SU-DHL-6 (cell line): ENCODE results near the gene VAV3.

ENCODE experiments used
- H2AFZ ChIP-seq: fragments of 200-600 bp; sonication (generic); 2 replicates; pipeline ENCODE4 v1.6.1; 2014; ENCODE audit warnings: low read depth, mild to moderate bottlenecking, moderate library complexity, mixed read lengths, antibody characterized with exemption, low read length; ENCODE audit not compliant: severe bottlenecking
- H3F3A ChIP-seq: fragments of 200-600 bp; shearing (Covaris generic); 2 replicates; pipeline ENCODE4 v1.6.0; 2016; ENCODE audit warnings: antibody characterized with exemption, mild to moderate bottlenecking; ENCODE audit not compliant: insufficient read depth
- H3K27ac ChIP-seq: fragments of 200-600 bp; sonication (generic); 2 replicates; pipeline ENCODE4 v1.5.1; 2016; ENCODE audit warnings: low read depth, mild to moderate bottlenecking, low read length, moderate library complexity, mixed read lengths
- H3K27me3 ChIP-seq: fragments of 200-600 bp; sonication (generic), shearing (Covaris generic); 2 replicates; pipeline ENCODE4 v1.6.0; 2014; ENCODE audit warnings: mild to moderate bottlenecking, low read length
- H3K36me3 ChIP-seq: fragments of 200-600 bp; sonication (generic); 2 replicates; pipeline ENCODE4 v1.6.1; 2014; ENCODE audit warnings: mild to moderate bottlenecking, low read length, mixed read lengths
- H3K4me2 ChIP-seq: fragments of 300-600, 200-600 bp; shearing (Covaris generic), sonication (generic); 2 replicates; pipeline ENCODE4 v1.6.0; 2014; ENCODE audit warnings: low read length, low read depth, mild to moderate bottlenecking; ENCODE audit not compliant: poor library complexity, severe bottlenecking
- H3K4me3 ChIP-seq: fragments of 200-600 bp; sonication (generic); 2 replicates; pipeline ENCODE4 v1.5.1; 2014; ENCODE audit warnings: antibody characterized with exemption, low read length, mild to moderate bottlenecking, mixed read lengths; ENCODE audit not compliant: insufficient read depth, poor library complexity, severe bottlenecking
- H3K79me2 ChIP-seq: fragments of 200-600 bp; sonication (generic); 2 replicates; pipeline ENCODE4 v1.6.1; 2014; ENCODE audit warnings: mild to moderate bottlenecking, low read length, moderate library complexity; ENCODE audit not compliant: insufficient read depth
- H3K9ac ChIP-seq: fragments of 200-600 bp; sonication (generic); 2 replicates; pipeline ENCODE4 v1.7.0; 2014; ENCODE audit warnings: mild to moderate bottlenecking, low read length
- H3K9me2 ChIP-seq: fragments of 200-600 bp; sonication (generic); replicated peaks from 2 replicates; pipeline ENCODE4 v1.6.1; 2014; ENCODE audit warnings: low read length; ENCODE audit not compliant: insufficient read depth
- H3K9me3 ChIP-seq: fragments of 200-600 bp; sonication (generic); 2 replicates; pipeline ENCODE4 v1.6.1; 2014; ENCODE audit warnings: low read length, mixed read lengths; ENCODE audit not compliant: insufficient read depth
- H4K20me1 ChIP-seq: fragments of 200-600 bp; sonication (generic); 2 replicates; pipeline ENCODE4 v1.6.1; 2014; ENCODE audit warnings: low read depth, mild to moderate bottlenecking, antibody characterized with exemption, low read length, moderate library complexity, mixed read lengths
- EZH2phosphoT487 ChIP-seq: fragments of 200-600 bp; sonication (generic), shearing (Covaris generic); conservative IDR thresholded peaks from 2 replicates; pipeline ENCODE4 v1.6.1; 2018; ENCODE audit warnings: mild to moderate bottlenecking, antibody characterized with exemption, low read length, moderate library complexity, mixed read lengths
- TF ChIP-seq, protein P1 (sequence below): fragments of 200-600 bp; sonication (generic); IDR thresholded peaks from one replicate; pipeline ENCODE4 v1.5.1; 2017; ENCODE audit warnings: antibody characterized with exemption, mild to moderate bottlenecking, low read length, moderate library complexity; ENCODE audit not compliant: insufficient read depth, poor library complexity, severe bottlenecking

The VAV3 gene

DNA sequence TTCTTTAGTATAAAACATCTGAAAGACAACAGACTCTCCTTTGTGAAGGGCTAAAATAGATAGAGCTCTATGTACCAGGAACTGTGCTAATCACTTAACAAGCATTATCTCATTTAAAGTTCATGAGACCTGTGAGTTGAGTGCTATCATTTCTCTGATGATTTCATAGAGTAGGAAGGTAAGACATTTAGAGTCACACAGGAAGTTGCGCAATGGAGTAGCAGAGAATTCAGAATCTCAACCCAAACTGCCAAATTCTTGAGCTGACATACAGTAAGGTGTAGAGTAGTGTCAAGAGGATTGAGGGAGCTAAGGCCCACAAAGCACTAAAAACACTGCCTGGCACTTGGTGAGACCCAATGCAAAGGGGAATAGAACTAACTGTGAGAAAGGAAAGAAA lies 439.8 kb downstream of the VAV3 start:
- no peaks in the 10 kb centered on the region for H3K9me2 ChIP-seq
- H3K9me3 ChIP-seq, result no peaks in the 10 kb centered on the region
- no peaks in the 10 kb centered on the region for H3F3A ChIP-seq
- no peak overlapping the region for H3K4me2 ChIP-seq
- no peak overlapping the region for H3K27ac ChIP-seq
- TF ChIP-seq, protein P1, sequence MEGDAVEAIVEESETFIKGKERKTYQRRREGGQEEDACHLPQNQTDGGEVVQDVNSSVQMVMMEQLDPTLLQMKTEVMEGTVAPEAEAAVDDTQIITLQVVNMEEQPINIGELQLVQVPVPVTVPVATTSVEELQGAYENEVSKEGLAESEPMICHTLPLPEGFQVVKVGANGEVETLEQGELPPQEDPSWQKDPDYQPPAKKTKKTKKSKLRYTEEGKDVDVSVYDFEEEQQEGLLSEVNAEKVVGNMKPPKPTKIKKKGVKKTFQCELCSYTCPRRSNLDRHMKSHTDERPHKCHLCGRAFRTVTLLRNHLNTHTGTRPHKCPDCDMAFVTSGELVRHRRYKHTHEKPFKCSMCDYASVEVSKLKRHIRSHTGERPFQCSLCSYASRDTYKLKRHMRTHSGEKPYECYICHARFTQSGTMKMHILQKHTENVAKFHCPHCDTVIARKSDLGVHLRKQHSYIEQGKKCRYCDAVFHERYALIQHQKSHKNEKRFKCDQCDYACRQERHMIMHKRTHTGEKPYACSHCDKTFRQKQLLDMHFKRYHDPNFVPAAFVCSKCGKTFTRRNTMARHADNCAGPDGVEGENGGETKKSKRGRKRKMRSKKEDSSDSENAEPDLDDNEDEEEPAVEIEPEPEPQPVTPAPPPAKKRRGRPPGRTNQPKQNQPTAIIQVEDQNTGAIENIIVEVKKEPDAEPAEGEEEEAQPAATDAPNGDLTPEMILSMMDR, result no peak
- no peak for TF ChIP-seq EZH2phosphoT487
- H3K4me3 ChIP-seq, result no peak overlapping the region
- H3K79me2 ChIP-seq, result no peaks in the 10 kb centered on the region
- H3K27me3 ChIP-seq, result no peaks in the 10 kb centered on the region
- H2AFZ ChIP-seq, result no peak overlapping the region
- no peak overlapping the region for H3K9ac ChIP-seq
- H3K36me3 ChIP-seq, result no peaks in the 10 kb centered on the region
- no peaks in the 10 kb centered on the region for H4K20me1 ChIP-seq

DNA sequence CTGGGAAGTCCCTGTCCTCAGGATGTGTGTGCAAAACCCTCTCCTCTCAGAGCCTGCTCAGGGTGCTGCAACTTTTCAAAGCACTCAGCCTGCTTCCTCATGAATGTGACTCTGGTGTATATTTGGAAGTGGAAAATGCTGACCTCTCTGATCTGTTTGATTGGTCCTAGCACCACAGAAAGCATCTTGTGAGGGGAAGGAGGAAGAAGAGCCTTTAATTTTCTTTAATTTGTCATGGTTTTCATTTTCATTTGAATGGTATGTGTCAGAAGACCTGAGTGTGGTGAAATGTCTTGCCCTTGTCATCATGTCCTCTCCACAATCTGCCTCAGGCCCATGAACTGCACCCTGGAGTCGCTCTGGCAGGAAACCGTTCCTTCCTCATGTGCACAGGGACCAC lies 440.7 kb downstream of the VAV3 start:
- Histone ChIP-seq H3K9me2 (no peaks in the 10 kb centered on the region), H3K4me2 (no peak overlapping the region), H3K9me3 (no peaks in the 10 kb centered on the region), H2AFZ (no peak overlapping the region), H3K79me2 (no peaks in the 10 kb centered on the region), H3K36me3 (no peaks in the 10 kb centered on the region), H3K9ac (no peak overlapping the region), H4K20me1 (no peaks in the 10 kb centered on the region), H3F3A (no peaks in the 10 kb centered on the region), H3K27me3 (no peaks in the 10 kb centered on the region), H3K4me3 (no peak overlapping the region), H3K27ac (no peak overlapping the region)
- TF ChIP-seq, protein P1, result no peak
- no peak for TF ChIP-seq EZH2phosphoT487

DNA sequence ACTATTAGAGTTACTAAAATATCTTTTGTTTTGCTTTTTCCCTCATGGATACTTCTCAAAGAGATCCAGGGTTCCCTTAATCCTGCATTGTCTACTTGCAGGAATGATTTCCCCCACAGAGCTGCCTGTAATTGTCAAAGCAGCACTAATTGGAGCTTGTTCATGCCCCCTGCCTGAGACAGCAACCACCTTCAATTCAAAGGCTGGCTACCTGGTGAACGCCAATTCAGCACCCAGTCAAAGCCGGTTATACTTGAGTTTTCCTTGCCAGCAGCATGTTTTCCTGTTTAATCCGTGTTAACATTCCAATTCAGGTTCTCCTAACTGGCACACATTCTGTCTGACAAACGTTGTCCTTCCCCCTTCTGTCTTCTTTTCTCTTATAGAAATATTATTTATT lies 441.2 kb downstream of the VAV3 start:
- Histone ChIP-seq H3F3A (no peaks in the 10 kb centered on the region), H3K4me3 (no peak overlapping the region), H4K20me1 (no peaks in the 10 kb centered on the region), H3K27me3 (no peaks in the 10 kb centered on the region), H3K79me2 (no peaks in the 10 kb centered on the region), H3K9me3 (no peaks in the 10 kb centered on the region), H3K27ac (no peak overlapping the region), H3K9ac (no peak overlapping the region), H3K4me2 (no peak overlapping the region), H3K36me3 (no peaks in the 10 kb centered on the region), H3K9me2 (no peaks in the 10 kb centered on the region), H2AFZ (no peak overlapping the region)
- TF ChIP-seq, protein P1, result no peak
- no peak for TF ChIP-seq EZH2phosphoT487

DNA sequence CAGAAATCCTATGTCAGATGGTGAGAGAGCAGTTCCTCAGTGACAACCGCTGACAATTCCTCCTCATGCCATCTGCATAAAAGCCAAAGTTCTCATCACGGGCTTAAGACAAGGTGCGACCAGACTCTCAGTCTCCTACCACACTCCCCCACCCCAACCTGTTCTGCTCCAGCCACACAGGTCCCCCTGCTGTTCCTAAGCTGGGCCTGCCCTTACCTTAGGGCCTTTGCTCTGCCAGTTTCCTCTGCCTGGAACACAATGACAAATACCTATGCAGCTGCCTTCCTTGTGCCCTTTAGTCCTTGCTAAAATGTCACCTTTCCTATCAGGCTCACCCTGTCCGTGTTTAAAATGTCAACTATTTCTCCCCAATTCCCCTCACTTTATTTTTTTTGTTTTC lies 441.9 kb downstream of the VAV3 start:
- Histone ChIP-seq H3K27ac (no peak overlapping the region), H3K9me2 (no peaks in the 10 kb centered on the region), H3K9ac (no peak overlapping the region), H3K4me2 (no peak overlapping the region), H3K79me2 (no peaks in the 10 kb centered on the region), H3K36me3 (no peaks in the 10 kb centered on the region), H3F3A (no peaks in the 10 kb centered on the region), H3K4me3 (no peak overlapping the region), H4K20me1 (no peaks in the 10 kb centered on the region), H3K9me3 (no peaks in the 10 kb centered on the region), H2AFZ (no peak overlapping the region), H3K27me3 (no peaks in the 10 kb centered on the region)
- TF ChIP-seq, protein P1, result no peak
- no peak for TF ChIP-seq EZH2phosphoT487
